IPS-18c (cell line): ENCODE measurements around the gene GALM.

Experiments
- H3K4me3 ChIP-seq: 2 replicates; pipeline ENCODE4 v1.7.0; 2013; ENCODE audit warnings: low read depth, mild to moderate bottlenecking, low read length, moderate library complexity; ENCODE audit not compliant: insufficient read depth
- H3K9me3 ChIP-seq: one replicate; pipeline ENCODE4 v1.6.1; 2013; ENCODE audit warnings: mild to moderate bottlenecking, low read length, moderate library complexity; ENCODE audit not compliant: control insufficient read depth, insufficient read depth

GALM gene

DNA sequence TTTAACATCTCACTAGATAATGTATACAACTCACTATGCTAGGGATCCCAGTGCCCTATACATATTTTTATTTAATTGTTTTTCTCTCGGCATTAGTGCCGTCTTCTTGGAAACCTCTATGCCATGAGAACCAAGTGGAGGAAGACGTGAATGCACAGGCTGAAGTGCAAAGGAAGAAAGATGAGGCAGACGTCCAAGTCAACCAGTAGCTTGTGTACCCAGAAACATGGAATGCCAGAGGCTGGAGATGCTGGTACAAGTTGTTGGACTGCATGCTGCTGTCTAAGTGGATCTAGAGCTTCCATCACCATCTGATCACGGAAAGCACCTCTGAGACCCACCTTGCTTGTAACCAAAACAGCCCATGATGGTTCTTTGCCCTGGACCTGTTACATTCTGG lies 99.6 kb downstream of the GALM start:
- H3K9me3 ChIP-seq, result no peaks in the 10 kb centered on the region

DNA sequence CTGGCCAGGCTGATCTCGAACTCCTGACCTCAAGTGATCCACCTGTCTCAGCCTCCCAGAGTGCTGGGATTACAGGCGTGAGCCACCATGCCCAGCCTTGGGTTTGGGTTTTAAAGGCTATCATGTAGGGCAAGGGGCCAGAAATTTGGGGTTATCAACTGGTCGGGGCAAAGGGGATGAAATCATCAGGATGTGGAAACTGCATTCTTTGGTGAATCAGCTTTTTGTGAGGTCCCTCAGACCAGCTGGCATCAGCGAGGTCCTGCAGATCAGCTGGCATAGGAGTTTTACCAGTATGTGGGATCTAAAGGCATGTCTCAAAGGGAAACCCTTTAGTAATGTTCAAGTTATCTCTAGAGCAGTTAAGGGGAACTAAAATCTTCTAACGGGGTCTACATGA lies 105.7 kb downstream of the GALM start:
- H3K4me3 ChIP-seq, result no peak overlapping the region
- H3K9me3 ChIP-seq, result no peaks in the 10 kb centered on the region

More for the DNA sequence above, 99.6 kb downstream of the GALM start:
- no peak overlapping the region for H3K4me3 ChIP-seq

DNA sequence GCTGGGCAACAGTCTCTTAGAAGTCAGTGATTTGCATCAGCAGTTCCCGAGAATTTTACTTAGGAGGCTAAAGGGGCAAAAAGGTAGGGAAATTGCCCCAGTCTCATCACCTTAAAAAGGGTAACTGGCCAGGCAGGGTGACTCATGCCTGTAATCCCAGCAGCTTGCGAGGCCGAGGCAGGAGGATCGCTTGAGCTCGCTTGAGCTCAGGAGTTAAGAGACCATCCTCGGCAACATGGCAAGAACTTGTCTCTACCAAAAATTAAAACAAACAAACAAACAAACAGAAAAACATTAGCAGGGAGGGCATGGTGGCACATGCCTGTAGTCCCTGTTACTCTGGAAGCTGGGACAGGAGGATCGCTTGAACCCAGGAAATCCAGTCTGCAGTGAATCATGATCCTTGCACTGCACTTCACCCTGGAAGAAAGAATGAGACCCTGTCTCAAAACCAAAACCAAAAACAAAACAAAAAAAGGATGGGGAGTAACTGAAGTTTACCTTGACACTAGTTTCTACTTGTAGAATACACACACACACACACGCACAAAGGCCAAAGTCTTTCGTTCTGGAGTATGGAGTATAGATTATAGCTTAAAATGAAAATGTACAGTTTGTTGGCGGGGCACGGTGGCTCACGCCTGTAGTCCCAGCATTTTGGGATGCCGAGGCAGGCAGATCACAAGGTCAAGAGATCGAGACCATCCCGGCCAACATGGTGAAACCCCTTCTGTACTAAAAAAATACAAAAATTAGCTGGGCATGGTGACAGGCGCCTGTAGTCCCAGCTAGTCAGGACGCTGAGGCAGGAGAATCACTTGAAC lies 109.4 kb downstream of the GALM start:
- Histone ChIP-seq H3K4me3 (no peak overlapping the region), H3K9me3 (no peaks in the 10 kb centered on the region)

DNA sequence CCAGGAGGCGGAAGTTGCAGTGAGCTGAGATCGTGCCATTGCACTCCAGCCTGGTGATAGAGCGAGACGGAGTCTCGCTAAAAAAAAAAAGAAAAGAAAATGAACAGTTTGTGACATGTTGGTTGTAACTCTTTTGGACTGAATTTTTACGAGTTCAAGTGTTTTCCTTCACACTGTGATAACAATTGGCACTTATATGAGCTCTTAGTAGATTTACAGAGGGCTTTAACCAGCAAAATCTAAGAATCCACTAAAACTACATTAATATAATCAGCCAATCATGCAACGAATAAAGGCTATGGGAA lies 110.0 kb downstream of the GALM start:
- Histone ChIP-seq H3K9me3 (no peaks in the 10 kb centered on the region), H3K4me3 (no peak overlapping the region)

DNA sequence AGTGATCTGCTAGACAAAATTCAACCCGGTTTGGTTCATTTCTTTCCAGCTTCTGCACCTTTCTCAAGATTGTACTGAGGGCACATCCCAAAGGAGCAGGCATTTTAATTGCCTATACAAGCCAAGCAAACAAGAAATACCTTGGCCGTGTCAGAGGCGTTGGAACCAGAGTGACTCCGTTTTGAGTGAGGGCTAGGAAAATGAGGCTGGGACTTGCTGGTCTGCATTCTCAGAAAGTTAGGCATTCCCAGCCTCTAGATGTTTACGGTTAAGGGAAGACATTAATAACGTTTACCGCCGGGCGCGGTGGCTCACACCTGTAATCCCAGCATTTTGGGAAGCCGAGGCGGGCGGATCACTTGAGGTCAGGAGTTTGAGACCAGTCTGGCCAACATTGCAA lies 110.6 kb downstream of the GALM start:
- no peak overlapping the region for H3K4me3 ChIP-seq

DNA sequence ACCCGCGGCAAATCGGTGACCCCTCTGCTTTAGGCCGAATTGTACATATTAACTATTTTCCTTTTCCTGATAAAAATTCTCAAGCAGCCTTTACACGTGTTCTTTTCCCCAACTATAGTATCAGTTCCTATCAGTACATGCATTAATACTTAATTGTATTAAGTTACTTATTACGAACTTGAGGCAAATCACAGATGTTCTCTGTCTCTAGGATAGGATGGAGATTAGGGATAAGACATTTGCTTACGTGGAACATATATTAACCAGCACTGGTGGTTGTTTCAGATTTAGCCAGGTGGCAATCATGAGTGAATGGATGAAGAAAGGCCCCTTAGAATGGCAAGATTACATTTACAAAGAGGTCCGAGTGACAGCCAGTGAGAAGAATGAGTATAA lies 112.8 kb downstream of the GALM start:
- H3K9me3 ChIP-seq, result no peaks in the 10 kb centered on the region
- peak overlapping the region; percentile 95 for H3K4me3 ChIP-seq

More for the DNA sequence above, 110.6 kb downstream of the GALM start:
- H3K9me3 ChIP-seq, result no peaks in the 10 kb centered on the region

DNA sequence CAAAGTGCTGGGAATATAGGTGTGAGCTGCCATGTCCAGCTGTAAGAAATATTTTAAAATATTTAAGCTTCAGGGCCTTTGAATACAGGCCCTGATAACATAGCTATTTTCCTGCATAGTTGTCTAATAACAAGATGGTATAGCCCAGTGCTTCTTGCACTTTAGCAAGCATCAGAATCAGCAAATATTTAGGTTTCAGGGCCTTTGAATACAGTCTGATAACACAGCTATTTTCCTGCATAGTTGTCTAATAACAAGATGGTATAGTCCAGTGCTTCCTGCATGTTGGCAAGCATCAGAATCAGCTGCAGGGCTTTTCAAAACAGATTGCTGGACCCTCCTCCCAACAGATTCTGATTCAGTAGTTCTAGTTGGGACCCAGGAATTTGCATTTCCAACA lies 117.7 kb downstream of the GALM start:
- no peak overlapping the region for H3K4me3 ChIP-seq
- H3K9me3 ChIP-seq, result no peaks in the 10 kb centered on the region
